GM23248 (cell line): ENCODE data around the gene MAP3K7CL.
"Not testable (repeated sequence)": the region's sequence is repeated elsewhere in the genome, so short reads cannot be mapped to it uniquely, and the experiment has no call there.

ENCODE experiments used
- EZH2 ChIP-seq: fragments of 200-600 bp; sonication (generic); IDR thresholded peaks from 2 replicates; pipeline ENCODE4 v1.6.1; 2018; ENCODE audit warnings: antibody characterized with exemption, mild to moderate bottlenecking; ENCODE audit not compliant: insufficient read depth, poor library complexity, severe bottlenecking
- EZH2phosphoT487 ChIP-seq: fragments of 200-600 bp; sonication (generic); IDR thresholded peaks from 2 replicates; pipeline ENCODE4 v1.6.1; 2018; ENCODE audit warnings: antibody characterized with exemption, moderate library complexity, mild to moderate bottlenecking, low read depth; ENCODE audit not compliant: insufficient read depth

DNA sequence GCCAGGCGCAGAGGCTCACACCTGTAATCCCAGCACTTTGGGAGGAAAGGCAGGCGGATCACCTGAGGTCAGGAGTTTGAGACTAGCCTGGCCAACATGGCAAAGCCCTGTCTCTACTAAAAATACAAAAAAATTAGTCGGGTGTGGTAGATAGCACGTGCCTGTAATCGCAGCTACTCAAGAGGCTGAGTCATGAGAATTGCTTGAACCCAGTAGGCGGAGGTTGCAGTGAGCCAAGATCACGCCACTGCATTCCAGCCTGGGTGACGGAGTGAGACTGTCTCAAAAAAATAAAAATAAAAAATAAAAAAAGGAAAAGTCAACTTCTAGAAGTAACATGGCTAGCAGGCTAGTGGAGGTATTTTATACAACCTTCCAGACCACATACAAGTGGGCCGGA, 32.4 kb downstream of the MAP3K7CL start:
- not testable (repeated sequence) for TF ChIP-seq EZH2phosphoT487, EZH2
